Measurements from ENCODE around the gene GAS7. TPM values are rescaled to one million over a fixed set of nuclear protein-coding genes. Genes with fewer than 3 reads are reported as not detected.

Gene GAS7
- total RNA-seq, 1 experiment from 2014 or later: 4.1 TPM

DNA sequence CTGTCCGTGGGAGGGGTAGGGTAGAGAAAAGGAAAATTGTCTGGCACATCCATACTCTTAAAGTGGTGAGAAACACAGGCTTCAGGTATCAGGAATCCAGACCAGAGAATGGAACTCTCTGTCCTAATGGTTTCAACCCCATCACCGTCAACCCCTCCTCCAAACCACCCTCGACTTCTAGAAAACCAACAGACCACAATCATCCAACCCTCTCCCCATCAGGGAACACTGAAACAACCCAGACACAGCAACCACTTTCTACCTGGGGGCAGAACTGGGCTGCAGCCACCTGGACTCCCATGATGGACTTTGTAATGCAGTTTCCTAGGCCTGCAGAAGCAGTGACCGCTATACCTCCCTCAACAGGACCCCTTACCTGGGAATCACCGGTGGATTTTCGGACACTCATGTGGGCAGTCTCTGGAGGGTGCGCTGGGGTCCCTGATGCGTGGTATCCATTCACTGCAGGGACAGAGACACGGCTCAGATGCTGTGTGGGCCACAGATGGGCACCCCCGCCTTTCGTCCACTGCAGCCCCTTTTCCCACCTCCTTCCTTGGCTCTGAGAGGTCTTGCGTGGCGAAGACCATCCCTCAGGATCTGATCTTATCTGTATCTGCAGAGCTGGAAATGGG is 229.0 kb downstream of the GAS7 start:
- intact Hi-C loops (cut with micrococcal nuclease): loop anchor here (5.0 to 10.0 kb wide), 3 partner anchors 323 to 648 kb away; no protein-coding TSS in a partner anchor
- H3K36me3 ChIP-seq (ENCODE audit: control insufficient read depth in 1 of 2, insufficient read depth in 2 of 2, low read length in 2 of 2): no peaks in the 10 kb centered on the region
- H3K4me2 ChIP-seq (ENCODE audit: low read length): no peak overlapping the region
- H2AFZ ChIP-seq (ENCODE audit: low read depth, low read length, poor library complexity, severe bottlenecking): no peak overlapping the region
- no peak overlapping the region for H3K4me3 ChIP-seq (replicated peaks in 1 of 2; ENCODE audit: low read depth in 1 of 2, low read length in 2 of 2)
- no TSS peak for BruUV-seq (replicated peaks)
- TF ChIP-seq CTCF (IDR thresholded peaks at IDR 0.05 in 2 of 3, conservative IDR thresholded peaks at IDR 0.05 in 1 of 3; ENCODE audit: borderline replicate concordance in 1 of 3, insufficient read depth in 1 of 3, low read depth in 2 of 3, low read length in 2 of 3) (no peak), TCF7L2 (IDR thresholded peaks at IDR 0.05; ENCODE audit: borderline replicate concordance, extremely low read depth, insufficient read depth, insufficient read length) (no peak), ELF1 (IDR thresholded peaks at IDR 0.05; ENCODE audit: borderline replicate concordance, low read depth) (no peak), SIN3A (IDR thresholded peaks at IDR 0.05; ENCODE audit: low read depth) (no peak), SRF (IDR thresholded peaks at IDR 0.05; ENCODE audit: low read depth) (no peak)
- no peak overlapping the region for H3K27ac ChIP-seq (ENCODE audit: low read depth, low read length)
- H4K20me1 ChIP-seq (ENCODE audit: insufficient read depth): no peaks in the 10 kb centered on the region
- no peaks in the 10 kb centered on the region for H3K9me2 ChIP-seq (ENCODE audit: insufficient read depth)
- no peak for ATAC-seq
- RAD21 ChIA-PET (ENCODE audit: low non-redundant PET in 1 of 2, low total read pairs in 2 of 2, uncharacterized antibody in 2 of 2, unreplicated experiment in 2 of 2): no interaction called here
- DNase-seq (ENCODE audit: low read depth, low spot score): no peak
- no peaks in the 10 kb centered on the region for H3K79me2 ChIP-seq (ENCODE audit: insufficient read depth, low read length)
- H3K27me3 ChIP-seq (ENCODE audit: insufficient read depth, low read length): no peaks in the 10 kb centered on the region
- CTCF ChIA-PET: interaction anchor here (1.0 kb wide), 1 partner anchor 257 kb away, joined by 3 read pairs; no protein-coding TSS in a partner anchor
- H3K9ac ChIP-seq (ENCODE audit: low read length): no peak overlapping the region
- POLR2A ChIA-PET: no interaction called here
- no peaks in the 10 kb centered on the region for H3K9me3 ChIP-seq (ENCODE audit: control insufficient read depth in 1 of 2, insufficient read depth in 1 of 2, low read depth in 1 of 2, low read length in 2 of 2)
- peaks cover 8 to 9% of the 10 kb centered on the region in 2 experiments for H3K4me1 ChIP-seq (ENCODE audit: control insufficient read depth in 1 of 2, insufficient read depth in 2 of 2, low read length in 2 of 2)

DNA sequence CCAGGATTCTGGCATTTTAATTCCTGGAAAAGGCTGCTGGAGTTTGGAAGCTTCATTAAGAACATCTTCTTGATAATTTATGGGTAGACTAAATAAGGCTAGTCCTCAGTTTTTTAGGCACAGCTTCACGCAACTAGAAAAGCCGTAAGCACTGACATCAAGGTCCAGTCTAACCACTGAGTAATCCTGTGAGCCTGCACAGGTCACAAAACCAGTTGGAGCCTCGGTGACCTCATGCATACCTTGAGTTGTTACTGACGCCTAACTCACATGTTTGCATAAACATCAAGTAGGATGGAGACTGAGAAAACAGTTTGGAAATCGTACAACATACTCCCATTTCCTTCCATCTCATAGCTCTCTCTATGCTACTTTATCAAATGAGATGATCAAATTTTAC is 229.5 kb downstream of the GAS7 start:
- Histone ChIP-seq H3K4me3 (replicated peaks in 1 of 2; ENCODE audit: low read depth in 1 of 2, low read length in 2 of 2) (no peak overlapping the region), H4K20me1 (ENCODE audit: insufficient read depth) (no peaks in the 10 kb centered on the region), H3K9me2 (ENCODE audit: insufficient read depth) (no peaks in the 10 kb centered on the region), H3K9ac (ENCODE audit: low read length) (no peak overlapping the region), H3K79me2 (ENCODE audit: insufficient read depth, low read length) (no peaks in the 10 kb centered on the region), H3K9me3 (ENCODE audit: control insufficient read depth in 1 of 2, insufficient read depth in 1 of 2, low read depth in 1 of 2, low read length in 2 of 2) (no peaks in the 10 kb centered on the region), H3K36me3 (ENCODE audit: control insufficient read depth in 1 of 2, insufficient read depth in 2 of 2, low read length in 2 of 2) (no peaks in the 10 kb centered on the region), H3K27me3 (ENCODE audit: insufficient read depth, low read length) (no peaks in the 10 kb centered on the region), H3K4me2 (ENCODE audit: low read length) (no peak overlapping the region), H3K4me1 (ENCODE audit: control insufficient read depth in 1 of 2, insufficient read depth in 2 of 2, low read length in 2 of 2) (peaks cover 8 to 9% of the 10 kb centered on the region in 2 experiments), H3K27ac (ENCODE audit: low read depth, low read length) (no peak overlapping the region), H2AFZ (ENCODE audit: low read depth, low read length, poor library complexity, severe bottlenecking) (no peak overlapping the region)
- BruUV-seq (replicated peaks): no TSS peak
- DNase-seq (ENCODE audit: low read depth, low spot score) (no peak), ATAC-seq (no peak)
- ChIA-PET RAD21 (ENCODE audit: low non-redundant PET in 1 of 2, low total read pairs in 2 of 2, uncharacterized antibody in 2 of 2, unreplicated experiment in 2 of 2) (no interaction called here), POLR2A (no interaction called here), CTCF (interaction anchor here (1.0 to 1.1 kb wide), 2 partner anchors 18 to 646 kb away, joined by 3 to 5 read pairs; no protein-coding TSS in a partner anchor)
- intact Hi-C loops (cut with micrococcal nuclease): loop anchor here (5.0 to 10.0 kb wide), 3 partner anchors 323 to 648 kb away; no protein-coding TSS in a partner anchor
- no peak for TF ChIP-seq YY1 (IDR thresholded peaks at IDR 0.05; ENCODE audit: extremely low read depth, insufficient replicate concordance, low read depth, low read length)
- TF ChIP-seq POLR2A (IDR thresholded peaks at IDR 0.05; ENCODE audit: borderline replicate concordance, extremely low read depth, insufficient read depth, insufficient read length): no peak
- no peak for TF ChIP-seq CTCF (IDR thresholded peaks at IDR 0.05 in 2 of 3, conservative IDR thresholded peaks at IDR 0.05 in 1 of 3; ENCODE audit: borderline replicate concordance in 1 of 3, insufficient read depth in 1 of 3, low read depth in 2 of 3, low read length in 2 of 3)
- TF ChIP-seq TCF7L2 (IDR thresholded peaks at IDR 0.05; ENCODE audit: borderline replicate concordance, extremely low read depth, insufficient read depth, insufficient read length): no peak
- no peak for TF ChIP-seq REST (IDR thresholded peaks at IDR 0.05; ENCODE audit: low read depth)
- TF ChIP-seq EZH2phosphoT487 (IDR thresholded peaks at IDR 0.05; ENCODE audit: borderline replicate concordance): no peak
- no peak for TF ChIP-seq ELF1 (IDR thresholded peaks at IDR 0.05; ENCODE audit: borderline replicate concordance, low read depth)

All from HCT116 (cell line).